GM12865 (cell line): ENCODE measurements around the gene PRPF40B.

ENCODE experiments used
- DNase-seq: peaks from one replicate; pipeline ENCODE4 v3.0.0; 2010; ENCODE audit warnings: low read depth
- H3K4me3 ChIP-seq: 2 replicates; pipeline ENCODE4 v1.5.1; 2011; ENCODE audit warnings: mild to moderate bottlenecking, low read depth, low read length, control low read depth
- CTCF ChIP-seq: IDR thresholded peaks from 2 replicates; pipeline ENCODE4 v1.5.1; 2011; ENCODE audit warnings: low read length, control low read depth, low read depth, inconsistent platforms; ENCODE audit not compliant: insufficient read depth; ENCODE audit errors: missing control alignments

The PRPF40B gene

DNA sequence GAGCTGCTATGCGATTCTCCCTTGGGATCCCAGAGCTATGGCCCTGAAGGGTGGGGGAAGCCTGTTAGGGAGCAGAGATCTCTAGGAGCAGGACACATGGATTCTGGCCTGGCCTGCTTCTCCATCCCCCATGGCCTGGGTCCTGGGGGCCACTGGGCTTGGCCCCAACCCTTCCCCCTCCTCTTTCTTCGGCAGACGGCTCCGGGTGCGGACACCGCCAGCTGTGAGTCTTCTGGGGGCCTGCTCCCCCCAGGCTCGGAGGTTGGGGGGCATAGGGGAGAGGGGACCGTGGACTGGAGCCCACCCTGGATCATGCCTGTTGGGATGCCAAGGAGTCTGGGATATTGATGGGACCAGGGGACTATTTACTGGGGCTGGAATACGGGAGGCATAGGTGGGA lies 9.0 kb downstream of the PRPF40B start:
- TF ChIP-seq CTCF = no peak
- no peak overlapping the region for H3K4me3 ChIP-seq
- DNase-seq = no peak

DNA sequence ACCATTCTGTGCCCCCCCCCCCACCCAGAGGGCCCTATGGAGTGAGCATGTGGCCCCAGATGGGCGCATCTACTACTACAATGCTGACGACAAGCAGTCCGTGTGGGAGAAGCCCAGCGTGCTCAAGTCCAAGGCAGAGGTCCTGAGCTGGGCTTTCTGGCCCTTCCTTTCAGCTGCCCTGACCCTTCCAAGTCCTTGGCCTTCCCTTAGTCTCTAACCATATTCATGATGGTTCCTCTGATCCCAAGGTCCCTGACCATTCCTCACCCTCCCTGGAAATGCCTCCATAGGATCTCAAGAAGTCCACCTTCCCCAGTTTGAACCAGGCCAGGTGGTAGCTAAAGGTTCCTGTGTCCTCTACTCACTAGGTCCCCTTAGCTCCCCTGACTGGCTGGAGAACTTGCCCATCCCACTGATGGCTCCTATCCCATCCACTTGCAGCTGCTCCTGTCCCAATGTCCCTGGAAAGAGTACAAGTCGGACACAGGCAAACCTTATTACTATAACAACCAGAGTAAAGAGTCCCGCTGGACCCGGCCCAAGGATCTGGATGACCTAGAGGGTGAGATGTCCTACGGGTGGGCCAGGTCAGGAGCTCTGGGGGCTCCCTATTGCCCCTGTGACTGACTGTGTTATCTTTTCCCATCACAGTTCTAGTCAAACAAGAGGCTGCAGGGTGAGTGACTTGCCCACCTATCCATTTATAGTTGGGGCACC lies 9.8 kb downstream of the PRPF40B start:
- H3K4me3 ChIP-seq = no peak overlapping the region
- no peak for TF ChIP-seq CTCF
- DNase-seq = no peak

- TF ChIP-seq CTCF = no peak
- no peak overlapping the region for H3K4me3 ChIP-seq
- DNase-seq = no peak
These were observed 10.5 kb downstream of the PRPF40B start for GRCh38 chr12:49633703-49634345.

DNA sequence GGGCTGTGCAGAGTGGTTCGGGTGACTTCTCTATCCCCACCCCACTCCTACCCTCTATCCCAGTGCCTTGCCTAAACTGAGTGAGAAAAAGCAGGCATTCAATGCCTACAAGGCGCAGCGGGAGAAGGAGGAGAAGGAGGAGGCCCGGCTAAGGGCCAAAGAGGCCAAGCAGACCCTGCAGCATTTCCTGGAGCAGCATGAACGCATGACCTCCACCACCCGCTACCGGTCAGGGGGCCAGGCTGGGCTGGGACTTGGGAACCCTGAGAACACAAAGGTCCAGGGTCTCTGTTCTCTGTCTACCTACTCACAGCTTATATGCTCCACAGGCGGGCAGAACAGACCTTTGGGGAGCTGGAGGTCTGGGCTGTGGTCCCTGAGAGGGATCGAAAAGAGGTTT lies 11.7 kb downstream of the PRPF40B start:
- no peak for DNase-seq
- H3K4me3 ChIP-seq = no peak overlapping the region
- no peak for TF ChIP-seq CTCF

DNA sequence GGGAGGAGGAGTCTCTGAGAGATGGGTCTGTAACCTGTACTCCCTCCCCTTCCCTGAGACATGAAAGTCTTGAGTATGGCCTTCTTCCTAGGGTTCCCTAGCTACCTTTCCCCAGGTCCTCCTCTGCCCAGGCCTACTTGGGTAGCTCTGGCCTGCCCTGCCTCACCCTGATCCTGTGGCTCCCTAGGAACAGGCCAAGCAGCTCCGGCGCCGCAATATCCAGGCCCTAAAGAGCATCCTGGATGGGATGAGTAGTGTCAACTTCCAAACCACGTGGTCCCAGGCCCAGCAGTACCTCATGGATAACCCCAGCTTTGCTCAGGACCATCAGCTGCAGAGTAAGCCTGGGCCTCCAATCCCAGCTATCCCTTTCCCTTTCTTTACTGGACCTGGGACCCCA lies 12.3 kb downstream of the PRPF40B start:
- no peak overlapping the region for H3K4me3 ChIP-seq
- no peak for TF ChIP-seq CTCF
- no peak for DNase-seq

DNA sequence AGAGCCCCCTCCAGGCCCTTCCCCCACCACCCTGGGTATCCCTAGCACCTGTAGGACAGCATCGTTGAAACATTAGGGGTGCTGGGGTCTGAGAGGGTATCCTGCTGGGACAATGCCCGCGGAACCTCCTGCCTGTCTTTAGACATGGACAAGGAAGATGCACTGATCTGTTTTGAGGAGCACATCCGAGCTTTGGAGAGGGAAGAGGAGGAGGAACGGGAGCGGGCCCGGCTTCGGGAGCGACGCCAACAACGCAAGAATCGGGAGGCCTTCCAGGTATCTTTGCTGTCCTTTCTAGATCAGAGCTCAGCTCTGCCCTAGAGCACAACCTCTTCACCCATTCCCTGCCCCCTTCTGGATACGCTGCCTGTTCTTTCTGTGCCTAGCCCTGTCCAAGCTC lies 13.2 kb downstream of the PRPF40B start:
- H3K4me3 ChIP-seq = no peak overlapping the region
- no peak for TF ChIP-seq CTCF
- DNase-seq = no peak
